ENCODE measurements around the gene ITGA5. TPM values are rescaled to one million over a fixed set of nuclear protein-coding genes. Genes with fewer than 3 reads are reported as not detected.

The ITGA5 gene
- total RNA-seq, 1 donor, result 401 TPM

DNA sequence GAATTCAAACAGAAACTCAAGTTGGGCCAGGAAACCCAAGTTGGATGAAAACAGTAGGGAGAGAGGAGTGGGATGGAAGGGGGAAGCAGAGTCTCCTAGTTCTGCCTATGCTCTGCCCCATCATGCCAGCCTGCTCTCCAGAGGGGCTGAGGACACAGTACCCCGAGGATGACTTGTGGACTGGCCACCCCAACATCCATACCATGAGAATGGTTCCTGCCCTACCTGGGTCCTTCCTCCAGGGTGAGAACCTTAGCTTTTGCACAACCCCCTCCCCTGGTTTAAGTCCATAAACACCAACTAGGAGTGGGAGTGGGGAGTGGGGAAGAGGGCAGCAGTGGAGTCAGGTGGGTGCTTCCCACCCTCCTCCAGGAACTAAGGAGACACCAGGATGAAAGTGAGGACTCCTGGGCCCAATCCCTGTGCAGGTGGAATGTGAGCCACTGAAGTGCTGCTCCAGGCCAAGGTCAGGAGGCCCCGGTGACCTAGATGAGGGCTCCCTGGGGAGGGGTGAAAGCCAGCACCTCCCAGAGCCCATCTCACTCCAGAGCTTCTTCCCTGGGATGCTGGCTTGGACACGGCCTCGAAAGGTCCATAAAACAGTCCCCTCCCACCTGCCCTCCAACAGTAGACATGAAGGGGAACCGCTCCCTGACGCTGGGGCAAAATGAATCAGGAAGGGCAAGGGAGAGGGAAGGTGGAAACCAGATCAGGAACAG lies 41.1 kb downstream of the ITGA5 start:
- Histone ChIP-seq H3K27ac (ENCODE audit: low read depth, low read length) (no peak overlapping the region), H3K79me2 (ENCODE audit: insufficient read depth, low read length) (no peaks in the 10 kb centered on the region), H3K36me3 (ENCODE audit: insufficient read depth, low read length) (no peaks in the 10 kb centered on the region), H4K20me1 (ENCODE audit: insufficient read depth, low read length) (no peaks in the 10 kb centered on the region), H3K4me3 (ENCODE audit: insufficient read depth, low read length) (no peak overlapping the region), H3K4me2 (ENCODE audit: insufficient read depth, low read length) (peak overlapping the region; percentile 80), H3K9me3 (ENCODE audit: low read depth, low read length) (no peaks in the 10 kb centered on the region), H3K27me3 (ENCODE audit: insufficient read depth, low read length) (no peaks in the 10 kb centered on the region), H3K4me1 (ENCODE audit: insufficient read depth, low read length) (peaks cover 10% of the 10 kb centered on the region), H2AFZ (ENCODE audit: low read length) (no peak overlapping the region)
- DNase-seq (ENCODE audit: insufficient read length, low spot score, missing footprints), result peak; percentile 72
- TF ChIP-seq, protein P1, sequence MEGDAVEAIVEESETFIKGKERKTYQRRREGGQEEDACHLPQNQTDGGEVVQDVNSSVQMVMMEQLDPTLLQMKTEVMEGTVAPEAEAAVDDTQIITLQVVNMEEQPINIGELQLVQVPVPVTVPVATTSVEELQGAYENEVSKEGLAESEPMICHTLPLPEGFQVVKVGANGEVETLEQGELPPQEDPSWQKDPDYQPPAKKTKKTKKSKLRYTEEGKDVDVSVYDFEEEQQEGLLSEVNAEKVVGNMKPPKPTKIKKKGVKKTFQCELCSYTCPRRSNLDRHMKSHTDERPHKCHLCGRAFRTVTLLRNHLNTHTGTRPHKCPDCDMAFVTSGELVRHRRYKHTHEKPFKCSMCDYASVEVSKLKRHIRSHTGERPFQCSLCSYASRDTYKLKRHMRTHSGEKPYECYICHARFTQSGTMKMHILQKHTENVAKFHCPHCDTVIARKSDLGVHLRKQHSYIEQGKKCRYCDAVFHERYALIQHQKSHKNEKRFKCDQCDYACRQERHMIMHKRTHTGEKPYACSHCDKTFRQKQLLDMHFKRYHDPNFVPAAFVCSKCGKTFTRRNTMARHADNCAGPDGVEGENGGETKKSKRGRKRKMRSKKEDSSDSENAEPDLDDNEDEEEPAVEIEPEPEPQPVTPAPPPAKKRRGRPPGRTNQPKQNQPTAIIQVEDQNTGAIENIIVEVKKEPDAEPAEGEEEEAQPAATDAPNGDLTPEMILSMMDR (IDR thresholded peaks at IDR 0.05; ENCODE audit: extremely low read depth, low read depth, low read length), result no peak

DNA sequence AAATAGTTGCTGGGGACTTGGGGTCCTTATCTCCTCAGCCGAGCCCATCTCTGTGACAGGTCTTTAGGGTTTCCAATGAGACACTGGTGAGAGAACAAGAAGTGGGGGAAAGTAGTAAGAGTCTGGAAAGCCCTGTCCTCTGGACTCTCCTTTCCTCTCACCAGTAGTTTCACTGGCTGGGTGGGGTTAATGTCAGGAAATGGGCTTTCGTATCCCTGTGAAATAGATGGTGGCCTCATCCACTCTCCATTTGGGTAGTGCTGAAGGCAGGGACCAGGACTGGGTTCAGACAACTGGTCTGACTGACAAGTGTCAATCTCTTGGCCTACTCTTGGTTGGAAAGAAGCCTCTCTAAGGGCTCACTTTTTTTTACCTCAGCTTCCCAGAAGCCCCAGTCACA lies 42.1 kb downstream of the ITGA5 start:
- Histone ChIP-seq H3K4me1 (ENCODE audit: insufficient read depth, low read length) (peaks cover 7% of the 10 kb centered on the region), H3K9me3 (ENCODE audit: low read depth, low read length) (no peaks in the 10 kb centered on the region), H3K27me3 (ENCODE audit: insufficient read depth, low read length) (no peaks in the 10 kb centered on the region), H3K4me2 (ENCODE audit: insufficient read depth, low read length) (no peak overlapping the region), H4K20me1 (ENCODE audit: insufficient read depth, low read length) (no peaks in the 10 kb centered on the region), H3K4me3 (ENCODE audit: insufficient read depth, low read length) (no peak overlapping the region), H3K27ac (ENCODE audit: low read depth, low read length) (no peak overlapping the region), H2AFZ (ENCODE audit: low read length) (no peak overlapping the region), H3K36me3 (ENCODE audit: insufficient read depth, low read length) (no peaks in the 10 kb centered on the region), H3K79me2 (ENCODE audit: insufficient read depth, low read length) (no peaks in the 10 kb centered on the region)
- TF ChIP-seq, protein P1 (IDR thresholded peaks at IDR 0.05; ENCODE audit: extremely low read depth, low read depth, low read length), result no peak
- peak; percentile 79 for DNase-seq (ENCODE audit: insufficient read length, low spot score, missing footprints)

DNA sequence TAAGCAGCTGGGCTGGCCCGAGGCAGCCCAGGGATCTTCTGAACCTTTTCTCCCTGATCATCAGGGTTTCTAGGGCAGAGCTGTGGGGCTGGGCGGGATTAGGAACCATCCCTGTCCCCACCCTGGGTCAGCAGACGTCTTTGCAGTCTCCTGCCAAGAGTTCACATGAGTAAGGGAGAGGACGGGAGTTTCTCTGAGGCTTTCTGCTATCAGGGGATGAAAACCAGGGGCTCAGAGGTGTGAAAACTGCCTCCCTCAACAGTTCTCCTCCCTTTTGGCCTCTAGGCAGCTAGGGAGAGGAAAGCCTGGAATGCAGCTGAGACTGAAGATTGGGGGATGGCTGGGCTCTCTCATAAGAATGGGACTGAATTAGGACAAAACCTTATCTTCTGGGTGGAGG lies 42.5 kb downstream of the ITGA5 start:
- peaks cover 9% of the 10 kb centered on the region for H3K4me1 ChIP-seq (ENCODE audit: insufficient read depth, low read length)
- no peak overlapping the region for H2AFZ ChIP-seq (ENCODE audit: low read length)
- DNase-seq (ENCODE audit: insufficient read length, low spot score, missing footprints), result peak; percentile 73
- H3K9me3 ChIP-seq (ENCODE audit: low read depth, low read length), result no peaks in the 10 kb centered on the region
- no peak overlapping the region for H3K4me3 ChIP-seq (ENCODE audit: insufficient read depth, low read length)
- H3K79me2 ChIP-seq (ENCODE audit: insufficient read depth, low read length), result no peaks in the 10 kb centered on the region
- H3K27ac ChIP-seq (ENCODE audit: low read depth, low read length), result no peak overlapping the region
- H3K4me2 ChIP-seq (ENCODE audit: insufficient read depth, low read length), result no peak overlapping the region
- no peaks in the 10 kb centered on the region for H3K36me3 ChIP-seq (ENCODE audit: insufficient read depth, low read length)
- H4K20me1 ChIP-seq (ENCODE audit: insufficient read depth, low read length), result no peaks in the 10 kb centered on the region
- no peaks in the 10 kb centered on the region for H3K27me3 ChIP-seq (ENCODE audit: insufficient read depth, low read length)
- TF ChIP-seq, protein P1 (IDR thresholded peaks at IDR 0.05; ENCODE audit: extremely low read depth, low read depth, low read length), result no peak

DNA sequence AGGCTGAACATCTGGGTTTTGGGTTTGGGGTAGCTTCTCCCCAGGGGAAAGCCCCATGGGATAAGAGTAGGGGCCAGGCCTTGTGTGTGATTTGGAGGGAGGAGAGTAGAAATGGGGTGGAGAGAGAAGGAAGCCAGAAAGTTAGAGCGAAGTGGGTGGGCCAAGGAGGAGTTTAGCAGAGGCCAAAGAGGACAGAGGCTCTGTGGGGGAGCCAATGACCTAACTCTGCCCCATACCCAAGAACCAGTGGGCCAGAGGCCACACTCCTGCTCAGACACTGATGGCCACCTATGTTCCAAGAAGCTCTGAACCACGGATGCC lies 43.8 kb downstream of the ITGA5 start:
- Histone ChIP-seq H3K27ac (ENCODE audit: low read depth, low read length) (no peak overlapping the region), H3K79me2 (ENCODE audit: insufficient read depth, low read length) (no peaks in the 10 kb centered on the region), H3K4me2 (ENCODE audit: insufficient read depth, low read length) (no peak overlapping the region), H3K4me1 (ENCODE audit: insufficient read depth, low read length) (peaks cover 14% of the 10 kb centered on the region), H3K27me3 (ENCODE audit: insufficient read depth, low read length) (no peaks in the 10 kb centered on the region), H3K36me3 (ENCODE audit: insufficient read depth, low read length) (no peaks in the 10 kb centered on the region), H2AFZ (ENCODE audit: low read length) (no peak overlapping the region), H3K9me3 (ENCODE audit: low read depth, low read length) (no peaks in the 10 kb centered on the region), H3K4me3 (ENCODE audit: insufficient read depth, low read length) (no peak overlapping the region), H4K20me1 (ENCODE audit: insufficient read depth, low read length) (no peaks in the 10 kb centered on the region)
- TF ChIP-seq, protein P1 (IDR thresholded peaks at IDR 0.05; ENCODE audit: extremely low read depth, low read depth, low read length), result no peak
- DNase-seq (ENCODE audit: insufficient read length, low spot score, missing footprints), result peak; percentile 57
